DND-41 (cell line): ENCODE results near the gene IGFBP5.

ENCODE experiments used
- ATAC-seq: fragments of 200-7000 bp; cut with Tn5 transposase; 3 replicates; pipeline ENCODE4 v1.9.1; 2021; ENCODE audit warnings: low read depth; ENCODE audit not compliant: insufficient read depth
- DNase-seq: peaks from one replicate; pipeline ENCODE4 v3.0.0-alpha.2; 2020
- H2AFZ ChIP-seq: 2 replicates; pipeline ENCODE4 v1.6.0; 2012; ENCODE audit warnings: low read depth, low read length
- H3K27ac ChIP-seq: 2 replicates; pipeline ENCODE4 v1.5.1; 2012; ENCODE audit warnings: low read length, inconsistent platforms
- H3K27me3 ChIP-seq: fragments of 200-600 bp; sonication (generic); 2 replicates; pipeline ENCODE4 v1.6.0; 2012; ENCODE audit warnings: low read length, mild to moderate bottlenecking, inconsistent platforms; ENCODE audit not compliant: insufficient read depth, poor library complexity
- H3K36me3 ChIP-seq: 2 replicates; pipeline ENCODE4 v1.5.1; 2012; ENCODE audit warnings: low read length, inconsistent platforms; ENCODE audit not compliant: insufficient read depth
- H3K4me1 ChIP-seq: 2 replicates; pipeline ENCODE4 v1.5.1; 2012; ENCODE audit warnings: mild to moderate bottlenecking, low read length; ENCODE audit not compliant: insufficient read depth
- H3K4me2 ChIP-seq: 2 replicates; pipeline ENCODE4 v1.6.0; 2012; ENCODE audit warnings: mild to moderate bottlenecking, moderate library complexity, low read length, inconsistent platforms; ENCODE audit not compliant: insufficient read depth
- H3K4me3 ChIP-seq, 2 experiments: fragments of 200-600 bp in 1 of 2; shearing (Covaris generic) in 1 of 2; 2 replicates each; pipeline ENCODE4 v1.5.1; 2012 to 2016; ENCODE audit warnings: inconsistent platforms in 2 of 2, low read length in 2 of 2, mild to moderate bottlenecking in 2 of 2, low read depth in 1 of 2, moderate library complexity in 1 of 2
- H3K79me2 ChIP-seq: 2 replicates; pipeline ENCODE4 v1.6.0; 2012; ENCODE audit warnings: low read length, inconsistent platforms; ENCODE audit not compliant: insufficient read depth
- H3K9ac ChIP-seq: 2 replicates; pipeline ENCODE4 v1.6.0; 2012; ENCODE audit warnings: low read depth, mild to moderate bottlenecking, inconsistent platforms, low read length, moderate library complexity
- H3K9me3 ChIP-seq: 2 replicates; pipeline ENCODE4 v1.5.1; 2012; ENCODE audit warnings: low read length, moderate library complexity, mild to moderate bottlenecking, inconsistent platforms; ENCODE audit not compliant: insufficient read depth, severe bottlenecking
- H4K20me1 ChIP-seq: 2 replicates; pipeline ENCODE4 v1.6.0; 2012; ENCODE audit warnings: low read length; ENCODE audit not compliant: insufficient read depth
- EZH2 ChIP-seq: IDR thresholded peaks from 3 replicates; pipeline ENCODE4 v1.6.1; 2012; ENCODE audit warnings: borderline replicate concordance, low read depth, mild to moderate bottlenecking, moderate library complexity, low read length, inconsistent platforms; ENCODE audit not compliant: severe bottlenecking
- TF ChIP-seq, protein P1 (sequence below): IDR thresholded peaks from 2 replicates; pipeline ENCODE4 v1.5.1; 2012; ENCODE audit warnings: borderline replicate concordance, low read length, moderate library complexity, mild to moderate bottlenecking; ENCODE audit not compliant: poor library complexity, severe bottlenecking; ENCODE audit errors: extremely low read depth

Gene IGFBP5

DNA sequence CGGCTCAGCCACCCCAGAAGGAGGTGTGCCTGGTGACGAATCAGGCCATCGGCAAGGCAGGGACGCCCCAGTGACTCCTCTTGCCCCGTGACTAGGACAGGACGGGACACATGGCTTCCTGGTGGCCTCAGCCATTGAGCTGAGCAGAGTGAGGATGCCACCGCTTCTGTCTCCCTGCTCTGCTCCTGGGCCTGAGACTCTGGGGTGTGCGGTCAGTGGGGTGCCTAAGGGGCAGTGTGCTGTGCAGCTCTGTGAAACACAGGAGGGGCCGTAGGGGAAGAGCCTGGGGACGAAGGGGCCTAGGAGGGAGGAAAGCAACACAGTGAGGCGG lies 24.3 kb downstream of the IGFBP5 start:
- Histone ChIP-seq H3K9me3 (no peaks in the 10 kb centered on the region), H3K27me3 (peaks cover 1% of the 10 kb centered on the region), H3K9ac (no peak overlapping the region), H3K79me2 (no peaks in the 10 kb centered on the region), H3K4me3 (no peak overlapping the region), H3K36me3 (peaks cover 4% of the 10 kb centered on the region; the same call in 1 of the 2 replicates), H3K4me1 (no peaks in the 10 kb centered on the region), H3K27ac (no peak overlapping the region), H4K20me1 (peaks cover 5% of the 10 kb centered on the region; the same call in 1 of the 2 replicates), H3K4me2 (no peak overlapping the region), H2AFZ (no peak overlapping the region)
- ATAC-seq = no peak
- TF ChIP-seq EZH2 = no peak
- TF ChIP-seq, protein P1, sequence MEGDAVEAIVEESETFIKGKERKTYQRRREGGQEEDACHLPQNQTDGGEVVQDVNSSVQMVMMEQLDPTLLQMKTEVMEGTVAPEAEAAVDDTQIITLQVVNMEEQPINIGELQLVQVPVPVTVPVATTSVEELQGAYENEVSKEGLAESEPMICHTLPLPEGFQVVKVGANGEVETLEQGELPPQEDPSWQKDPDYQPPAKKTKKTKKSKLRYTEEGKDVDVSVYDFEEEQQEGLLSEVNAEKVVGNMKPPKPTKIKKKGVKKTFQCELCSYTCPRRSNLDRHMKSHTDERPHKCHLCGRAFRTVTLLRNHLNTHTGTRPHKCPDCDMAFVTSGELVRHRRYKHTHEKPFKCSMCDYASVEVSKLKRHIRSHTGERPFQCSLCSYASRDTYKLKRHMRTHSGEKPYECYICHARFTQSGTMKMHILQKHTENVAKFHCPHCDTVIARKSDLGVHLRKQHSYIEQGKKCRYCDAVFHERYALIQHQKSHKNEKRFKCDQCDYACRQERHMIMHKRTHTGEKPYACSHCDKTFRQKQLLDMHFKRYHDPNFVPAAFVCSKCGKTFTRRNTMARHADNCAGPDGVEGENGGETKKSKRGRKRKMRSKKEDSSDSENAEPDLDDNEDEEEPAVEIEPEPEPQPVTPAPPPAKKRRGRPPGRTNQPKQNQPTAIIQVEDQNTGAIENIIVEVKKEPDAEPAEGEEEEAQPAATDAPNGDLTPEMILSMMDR = no peak
- no peak for DNase-seq

DNA sequence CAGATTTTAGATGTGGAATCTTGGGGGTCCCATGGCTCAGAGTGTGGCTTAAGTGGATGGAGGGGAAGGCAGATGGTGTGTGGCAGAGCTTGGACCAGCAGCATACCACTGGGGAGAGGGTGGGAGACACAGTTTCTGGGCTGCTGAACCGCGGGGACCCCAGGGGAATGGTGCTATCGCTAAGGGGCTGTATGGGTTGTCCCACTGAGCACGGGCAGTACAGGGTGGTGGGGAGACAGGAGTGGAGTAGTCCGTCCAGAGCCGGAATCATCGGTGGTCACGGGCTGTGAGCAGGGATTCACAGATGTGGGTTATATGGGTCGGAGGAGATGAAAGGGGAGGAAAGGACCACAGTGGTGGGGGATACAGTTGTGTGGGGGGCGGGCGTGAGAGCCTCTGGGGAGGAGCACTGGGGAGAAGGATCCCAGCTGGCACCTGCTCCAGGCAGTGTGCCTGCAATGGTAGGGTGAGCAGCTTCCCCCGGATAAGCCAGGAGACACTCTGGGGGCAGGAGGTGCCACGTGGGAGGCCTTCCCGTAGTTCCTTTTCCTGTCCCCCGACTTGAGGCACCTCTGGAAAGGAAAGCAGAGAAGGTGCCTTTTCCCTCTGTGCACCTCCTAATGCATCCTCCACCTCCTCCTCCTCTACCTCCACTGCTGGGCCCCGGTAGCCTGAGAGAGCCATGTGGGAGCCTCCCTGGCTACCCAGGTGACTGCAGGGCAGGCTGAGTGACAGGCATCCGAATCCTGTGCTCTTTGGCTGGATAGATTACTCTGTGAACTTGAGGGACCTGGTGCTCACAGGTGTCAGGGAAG lies 24.9 kb downstream of the IGFBP5 start:
- peaks cover 9% of the 10 kb centered on the region for H4K20me1 ChIP-seq
- no peak overlapping the region for H3K9ac ChIP-seq
- H2AFZ ChIP-seq = no peak overlapping the region
- H3K79me2 ChIP-seq = no peaks in the 10 kb centered on the region
- TF ChIP-seq, protein P1 = no peak
- TF ChIP-seq EZH2 = no peak
- no peak overlapping the region for H3K4me3 ChIP-seq
- H3K27me3 ChIP-seq = no peaks in the 10 kb centered on the region
- peaks cover 9% of the 10 kb centered on the region for H3K36me3 ChIP-seq
- no peak overlapping the region for H3K27ac ChIP-seq
- DNase-seq = no peak
- H3K9me3 ChIP-seq = no peaks in the 10 kb centered on the region
- no peaks in the 10 kb centered on the region for H3K4me1 ChIP-seq
- no peak overlapping the region for H3K4me2 ChIP-seq
- ATAC-seq = no peak

DNA sequence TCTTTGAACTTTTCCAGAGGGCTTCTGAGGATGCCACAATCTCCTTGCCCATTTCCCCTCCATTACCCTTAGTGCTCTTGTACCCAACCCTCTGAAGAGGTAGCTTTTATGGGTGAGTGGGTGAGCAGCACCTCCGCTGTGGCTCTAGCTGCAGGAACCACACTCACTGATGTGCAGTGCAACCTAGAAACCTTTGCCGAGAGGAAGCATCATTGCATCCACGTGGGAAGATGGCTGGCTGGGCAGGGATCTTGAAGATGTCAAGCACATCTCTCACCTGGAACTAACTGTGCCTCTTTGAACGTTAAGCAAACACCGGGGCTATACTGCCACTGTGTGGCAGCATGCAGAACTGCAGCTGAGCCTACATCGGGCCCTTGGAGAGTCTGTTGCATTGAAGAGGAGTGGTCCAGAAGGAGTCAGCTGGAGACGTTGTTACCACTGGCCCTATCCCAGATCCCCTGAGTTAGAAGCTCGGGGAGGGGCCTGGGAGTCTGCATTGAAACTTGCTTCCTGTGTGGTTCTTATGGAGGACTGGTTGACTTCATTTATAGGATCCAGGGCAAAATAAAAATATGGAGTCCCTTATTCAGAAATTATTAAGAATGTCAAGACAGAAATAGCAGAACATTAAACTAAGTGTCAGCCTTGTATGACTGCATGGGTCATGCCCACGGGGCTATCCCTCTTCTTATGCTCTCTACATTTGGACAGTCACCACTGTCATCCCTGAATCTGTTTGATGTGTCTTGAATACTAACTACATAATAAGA lies 28.7 kb downstream of the IGFBP5 start:
- Histone ChIP-seq H3K9ac (no peak overlapping the region), H3K27ac (no peak overlapping the region), H3K4me3 (no peak overlapping the region), H3K4me2 (no peak overlapping the region), H2AFZ (no peak overlapping the region), H3K79me2 (peaks cover 7% of the 10 kb centered on the region), H3K4me1 (no peaks in the 10 kb centered on the region), H4K20me1 (peaks cover 44% of the 10 kb centered on the region), H3K27me3 (no peaks in the 10 kb centered on the region), H3K9me3 (no peaks in the 10 kb centered on the region), H3K36me3 (peaks cover 47% of the 10 kb centered on the region)
- TF ChIP-seq, protein P1 = peak; percentile 100
- TF ChIP-seq EZH2 = no peak
- peak; percentile 83 for DNase-seq
- ATAC-seq = peak; percentile 82
